Activated naive CD4-positive, alpha-beta T cell treated with anti-CD3 and anti-CD28 coated beads, Interleukin-2, amount 50 U/mL, for 72 hours (primary cell): Measurements from ENCODE around the gene ACR. TPM values are rescaled to one million over a fixed set of nuclear protein-coding genes. Genes with fewer than 3 reads are reported as not detected.

ENCODE experiments used
- ATAC-seq, 2 donors: fragments of 150-1000 bp; cut with Tn5 transposase; 2 replicates each; pipeline ENCODE4 v1.10.0; 2021; ENCODE audit warnings: mild to moderate bottlenecking in 2 of 2, moderate library complexity in 2 of 2
- DNase-seq, 2 donors: peaks; one replicate each; pipeline ENCODE4 v3.0.0; 2021 to 2022; ENCODE audit warnings: low spot score in 2 of 2
- H3K27ac Mint-ChIP-seq, 2 donors: one replicate each; pipeline ENCODE4 v1.8.0; 2022; ENCODE audit warnings: mild to moderate bottlenecking in 2 of 2, mixed read lengths in 2 of 2
- H3K36me3 Mint-ChIP-seq, 2 donors: one replicate each; pipeline ENCODE4 v1.8.0; 2022; ENCODE audit warnings: mixed read lengths in 2 of 2
- H3K9me3 Mint-ChIP-seq, 2 donors: one replicate each; pipeline ENCODE4 v1.8.0; 2022; ENCODE audit warnings: mixed read lengths in 2 of 2
- total RNA-seq, 2 donors: library from RNA; stranded (reverse); gene quantifications; one replicate each; pipeline ENCODE4 v1.2.3, GENCODE V29; 2022

The ACR gene
- total RNA-seq, 2 donors from 2014 or later = not detected

GRCh38 chr22:50711446-50712340 lies 26.3 kb upstream of the ACR start:
- no peak for DNase-seq
- peak overlapping the region in 1 of 2 donors; percentile 51 for H3K27ac Mint-ChIP-seq

GRCh38 chr22:50712341-50713007 lies 25.5 kb upstream of the ACR start:
- Mint-ChIP-seq H3K27ac (no peak overlapping the region), H3K36me3 (no peaks in the 10 kb centered on the region), H3K9me3 (peaks cover 0 to 4% of the 10 kb centered on the region in 2 donors)
- ATAC-seq = no peak
- DNase-seq = no peak

More at GRCh38 chr22:50711446-50712340, 26.3 kb upstream of the ACR start:
- Mint-ChIP-seq H3K36me3 (no peaks in the 10 kb centered on the region), H3K9me3 (peaks cover 0 to 4% of the 10 kb centered on the region in 2 donors)
- no peak for ATAC-seq

- Mint-ChIP-seq H3K36me3 (no peaks in the 10 kb centered on the region), H3K9me3 (peaks cover 0 to 4% of the 10 kb centered on the region in 2 donors), H3K27ac (no peak overlapping the region)
- no peak for ATAC-seq
- DNase-seq = no peak
Observed at GRCh38 chr22:50713008-50713385, 25.0 kb upstream of the ACR start.

GRCh38 chr22:50713571-50714056 lies 24.4 kb upstream of the ACR start:
- no peak overlapping the region for H3K27ac Mint-ChIP-seq

GRCh38 chr22:50714150-50714549 lies 23.9 kb upstream of the ACR start:
- ATAC-seq = no peak
- H3K36me3 Mint-ChIP-seq = no peaks in the 10 kb centered on the region
- H3K27ac Mint-ChIP-seq = no peak overlapping the region

More at GRCh38 chr22:50713571-50714056, 24.4 kb upstream of the ACR start:
- Mint-ChIP-seq H3K36me3 (no peaks in the 10 kb centered on the region), H3K9me3 (peaks cover 0 to 4% of the 10 kb centered on the region in 2 donors)
- DNase-seq (no peak), ATAC-seq (no peak)

GRCh38 chr22:50714631-50715179 lies 23.3 kb upstream of the ACR start:
- no peaks in the 10 kb centered on the region for H3K36me3 Mint-ChIP-seq
- no peak overlapping the region for H3K27ac Mint-ChIP-seq
- DNase-seq (no peak), ATAC-seq (no peak)
- peaks cover 0 to 4% of the 10 kb centered on the region in 2 donors for H3K9me3 Mint-ChIP-seq

More at GRCh38 chr22:50714150-50714549, 23.9 kb upstream of the ACR start:
- H3K9me3 Mint-ChIP-seq = peaks cover 0 to 4% of the 10 kb centered on the region in 2 donors
- DNase-seq = no peak

- Mint-ChIP-seq H3K9me3 (peaks cover 0 to 4% of the 10 kb centered on the region in 2 donors), H3K27ac (no peak overlapping the region), H3K36me3 (no peaks in the 10 kb centered on the region)
- no peak for ATAC-seq
- no peak for DNase-seq
Observed at GRCh38 chr22:50715250-50715649, 22.8 kb upstream of the ACR start.

- Mint-ChIP-seq H3K36me3 (no peaks in the 10 kb centered on the region), H3K9me3 (peaks cover 0 to 2% of the 10 kb centered on the region in 2 donors), H3K27ac (no peak overlapping the region)
- DNase-seq = no peak
- no peak for ATAC-seq
Observed at GRCh38 chr22:50715776-50716175, 22.2 kb upstream of the ACR start.

GRCh38 chr22:50716290-50717024 lies 21.5 kb upstream of the ACR start:
- Mint-ChIP-seq H3K27ac (no peak overlapping the region), H3K9me3 (no peaks in the 10 kb centered on the region), H3K36me3 (no peaks in the 10 kb centered on the region)
- DNase-seq (no peak), ATAC-seq (no peak)

GRCh38 chr22:50717709-50718351 lies 20.2 kb upstream of the ACR start:
- Mint-ChIP-seq H3K36me3 (no peaks in the 10 kb centered on the region), H3K9me3 (no peaks in the 10 kb centered on the region), H3K27ac (no peak overlapping the region)
- no peak for DNase-seq
- ATAC-seq = no peak

- ATAC-seq (no peak), DNase-seq (no peak)
- Mint-ChIP-seq H3K9me3 (no peaks in the 10 kb centered on the region), H3K36me3 (no peaks in the 10 kb centered on the region), H3K27ac (no peak overlapping the region)
Observed at GRCh38 chr22:50718352-50718709, 19.7 kb upstream of the ACR start.

GRCh38 chr22:50719814-50720300 lies 18.1 kb upstream of the ACR start:
- Mint-ChIP-seq H3K27ac (no peak overlapping the region), H3K36me3 (no peaks in the 10 kb centered on the region), H3K9me3 (no peaks in the 10 kb centered on the region)
- DNase-seq (no peak), ATAC-seq (no peak)

- Mint-ChIP-seq H3K36me3 (no peaks in the 10 kb centered on the region), H3K9me3 (no peaks in the 10 kb centered on the region), H3K27ac (no peak overlapping the region)
- ATAC-seq = no peak
- DNase-seq = no peak
Observed at GRCh38 chr22:50720301-50721256, 17.4 kb upstream of the ACR start.

- Mint-ChIP-seq H3K9me3 (no peaks in the 10 kb centered on the region), H3K27ac (no peak overlapping the region), H3K36me3 (no peaks in the 10 kb centered on the region)
- ATAC-seq (no peak), DNase-seq (no peak)
Observed at GRCh38 chr22:50721257-50721844, 16.7 kb upstream of the ACR start.
